Measurements from ENCODE around the gene SSTR4.

DNA sequence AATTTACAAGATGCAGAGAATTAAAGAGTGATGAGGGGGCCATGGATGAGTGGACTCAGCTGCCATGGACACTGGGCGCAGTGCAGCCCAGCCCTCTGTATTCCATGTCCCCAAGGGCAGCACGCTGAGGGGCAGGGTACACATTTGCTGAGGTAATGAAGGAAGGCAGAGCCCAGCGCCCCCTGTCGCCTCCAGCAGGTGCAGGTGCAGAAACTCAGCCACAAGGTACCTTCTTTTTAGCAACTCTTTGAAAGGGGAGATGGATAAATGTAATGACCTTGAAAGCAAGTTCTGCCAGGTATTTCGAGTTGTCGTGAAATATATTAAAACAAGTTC lies 43.9 kb downstream of the SSTR4 start:
- TF ChIP-seq EZH2phosphoT487 (IDR thresholded peaks at IDR 0.05; ENCODE audit: insufficient read depth, low read depth) (no peak), EZH2 (IDR thresholded peaks at IDR 0.05; ENCODE audit: insufficient read depth, poor library complexity, severe bottlenecking) (no peak)
